ENCODE data around the gene HM13. TPM values are rescaled to one million over a fixed set of nuclear protein-coding genes. Genes with fewer than 3 reads are reported as not detected.

Gene HM13
- total and polyA plus RNA-seq, 9 of the 15 experiments (the other 6 are each of a cell fraction or from before 2014, with no cell fraction given) = 7.7 to 136 (median 74.5) TPM

GRCh38 chr20:31560094-31560745 is 46.0 kb downstream of the HM13 start:
- WGBS (ENCODE audit: insufficient coverage, low coverage, missing lambda C conversion rate) = 8% methylated on average over 6 of the region's 6 CpGs
- peak; percentile 79 for ATAC-seq
- no peak overlapping the region for H3K4me3 ChIP-seq
- H3K4me1 ChIP-seq (replicated peaks in 1 of 2; ENCODE audit: control insufficient read depth in 2 of 2, insufficient read depth in 2 of 2, low read length in 2 of 2) = peaks cover 9 to 25% of the 10 kb centered on the region in 2 experiments; a peak in 4 of 5 replicates
- ChIA-PET CTCF (ENCODE audit: low intra/inter-chr PET ratio) (interaction anchor here (0.6 to 12.8 kb wide), 3 partner anchors 9 to 164 kb away, joined by 3 to 304 read pairs (median 7); no protein-coding TSS in a partner anchor), POLR2A (interaction anchor here (1.0 to 8.8 kb wide), 6 partner anchors 13 to 74 kb away, joined by 5 to 89 read pairs (median 11); partner anchors contain the start of gene ID1)
- H3K9me1 ChIP-seq (ENCODE audit: control insufficient read depth, insufficient read depth, low read length) = peaks cover 5% of the 10 kb centered on the region
- no peaks in the 10 kb centered on the region for H3K9me3 ChIP-seq (replicated peaks; ENCODE audit: control insufficient read depth, insufficient read depth, low read depth, low read length)
- no peaks in the 10 kb centered on the region; the same call in 2 of the 3 replicates for H3K79me2 ChIP-seq (ENCODE audit: control insufficient read depth, insufficient read depth, low read length)
- H4K20me1 ChIP-seq (replicated peaks; ENCODE audit: control insufficient read depth, insufficient read depth, low read length) = 0 out of 2 replicates have a peak, but pooled peaks cover 5% of the 10 kb centered on the region
- H3K27ac ChIP-seq (ENCODE audit: extremely low read depth, low read depth, low read length) = peak overlapping the region; percentile 57
- 0 out of 2 replicates have a peak overlapping the region, but pooled peaks have one; percentile 6 for H3K4me2 ChIP-seq (ENCODE audit: insufficient read depth, low read length)
- H3K9ac ChIP-seq (ENCODE audit: insufficient read depth in 1 of 2, low read depth in 2 of 2, low read length in 2 of 2) = peak overlapping the region in 1 of 2 experiments; percentile 10; a peak in 1 of 4 replicates
- no peaks in the 10 kb centered on the region for H3K27me3 ChIP-seq (ENCODE audit: control insufficient read depth in 2 of 2, insufficient read depth in 2 of 2, low read length in 2 of 2)
- in situ Hi-C loops (cut with MboI) = loop anchor here (5.0 kb wide), 1 partner anchor 52 kb away; no protein-coding TSS in a partner anchor
- H3K36me3 ChIP-seq (ENCODE audit: control insufficient read depth, insufficient read depth, low read length) = peaks cover 72% of the 10 kb centered on the region
- no TSS peak for BruUV-seq (replicated peaks)
- H2AFZ ChIP-seq (ENCODE audit: low read depth, low read length) = no peak overlapping the region
- DNase-seq (ENCODE audit: extremely low read depth in 1 of 4, low spot score in 3 of 4) = peak; percentile 71 to 89 (median 76)
- intact Hi-C loops (cut with micrococcal nuclease) = loop anchor here (1.0 to 5.0 kb wide), 4 partner anchors 53 to 277 kb away; partner anchors contain the start of gene BCL2L1
- peak; percentile 94 for FAIRE-seq
- no peak for TF ChIP-seq HDAC3 (IDR thresholded peaks at IDR 0.05; ENCODE audit: borderline replicate concordance, partially characterized antibody)
- TF ChIP-seq ETV1 (tag; conservative IDR thresholded peaks at IDR 0.05; ENCODE audit: low read depth) = no peak
- peak; percentile 34; the same call in 1 of the 2 replicates for TF ChIP-seq ZNF830 (CRISPR knock-in tag; IDR thresholded peaks at IDR 0.05)
- TF ChIP-seq ZBTB11 (CRISPR knock-in tag; IDR thresholded peaks at IDR 0.05) = no peak
- TF ChIP-seq HOXB6 (CRISPR knock-in tag; IDR thresholded peaks at IDR 0.05; ENCODE audit: borderline replicate concordance) = no peak
- no peak; the same call in 1 of the 2 replicates for TF ChIP-seq MTA3 (IDR thresholded peaks at IDR 0.05; ENCODE audit: borderline replicate concordance)
- no peak for TF ChIP-seq PTTG1 (tag; IDR thresholded peaks at IDR 0.05; ENCODE audit: low read depth)
- TF ChIP-seq ZNF561 (CRISPR knock-in tag; conservative IDR thresholded peaks at IDR 0.05) = no peak
- TF ChIP-seq MCM7 (IDR thresholded peaks at IDR 0.05) = no peak
- no peak for TF ChIP-seq MAX (CRISPR knock-in tag; IDR thresholded peaks at IDR 0.05)
- TF ChIP-seq CEBPG (CRISPR knock-in tag; IDR thresholded peaks at IDR 0.05) = no peak
- peak in 1 of 2 experiments; percentile 49; a peak in 1 of 4 replicates for TF ChIP-seq CEBPG (tag; conservative IDR thresholded peaks at IDR 0.05 in 1 of 2, IDR thresholded peaks at IDR 0.05 in 1 of 2)
- TF ChIP-seq ELF2 (CRISPR knock-in tag; IDR thresholded peaks at IDR 0.05) = no peak
- no peak for TF ChIP-seq ZNF586 (CRISPR knock-in tag; conservative IDR thresholded peaks at IDR 0.05)
- TF ChIP-seq ZNF449 (CRISPR knock-in tag; IDR thresholded peaks at IDR 0.05) = no peak
- TF ChIP-seq CHD2 (IDR thresholded peaks at IDR 0.05; ENCODE audit: low read depth, low read length) = no peak
- no peak; the same call in 1 of the 2 replicates for TF ChIP-seq SMARCA4 (IDR thresholded peaks at IDR 0.05)
